BJ (cell line): ENCODE data around the gene JSRP1. TPM values are rescaled to one million over a fixed set of nuclear protein-coding genes. Genes with fewer than 3 reads are reported as not detected.

Source experiments
- CTCF ChIA-PET: fragments of 350-600 bp; formaldehyde crosslinking; extraction: SDS; loops from one replicate; lab custom pipeline; 2021; ENCODE audit warnings: antibody characterized with exemption, inconsistent platforms; lab: Yijun Ruan, JAX
- POLR2A ChIA-PET: fragments of 300-600 bp; sonication (Branson Sonifier 250); formaldehyde crosslinking; extraction: SDS; loops from one replicate; lab custom pipeline; 2021; ENCODE audit warnings: antibody characterized with exemption; lab: Charles Lee
- DNase-seq: peaks from one replicate; pipeline ENCODE4 v3.0.0-alpha.2; 2011; ENCODE audit warnings: low read depth
- H3K27me3 ChIP-seq: 2 replicates; pipeline ENCODE4 v1.6.0; 2011; ENCODE audit warnings: low read length; ENCODE audit not compliant: control insufficient read depth, insufficient read depth
- H3K36me3 ChIP-seq: 2 replicates; pipeline ENCODE4 v1.5.1; 2011; ENCODE audit warnings: low read length; ENCODE audit not compliant: control insufficient read depth, insufficient read depth
- H3K4me3 ChIP-seq: 2 replicates; pipeline ENCODE4 v1.5.1; 2011; ENCODE audit warnings: low read depth, mild to moderate bottlenecking, control low read depth, low read length
- CTCF ChIP-seq: IDR thresholded peaks from 2 replicates; pipeline ENCODE4 v1.5.1; 2011; ENCODE audit warnings: low read depth, mild to moderate bottlenecking, control low read depth, inconsistent platforms, low read length, moderate library complexity; ENCODE audit not compliant: insufficient read depth
- polyA plus RNA-seq: library from polyadenylated mRNA; depleted of rRNA; stranded (reverse); fragments of >200 nt; gene quantifications from 2 replicates; pipeline ENCODE4 v1.2.3, GENCODE V29; 2011

The JSRP1 gene
- polyA plus RNA-seq, 1 experiment, result not detected

- ChIA-PET POLR2A (no interaction called here), CTCF (interaction anchor here (0.5 to 1.5 kb wide), 5 partner anchors 40 to 82 kb away, joined by 3 to 4 read pairs (median 3); no protein-coding TSS in a partner anchor)
- DNase-seq, result no peak
- no peaks in the 10 kb centered on the region for H3K27me3 ChIP-seq
- H3K36me3 ChIP-seq, result peaks cover 24% of the 10 kb centered on the region
- no peak overlapping the region for H3K4me3 ChIP-seq
- TF ChIP-seq CTCF, result no peak
These were observed 22.5 kb downstream of the JSRP1 start for GRCh38 chr19:2233601-2234280.

GRCh38 chr19:2232286-2233151 lies 23.7 kb downstream of the JSRP1 start:
- Histone ChIP-seq H3K36me3 (peaks cover 28% of the 10 kb centered on the region), H3K4me3 (no peak overlapping the region), H3K27me3 (no peaks in the 10 kb centered on the region)
- ChIA-PET CTCF (interaction anchor here (0.7 kb wide), 1 partner anchor 76 kb away, joined by 3 read pairs; no protein-coding TSS in a partner anchor), POLR2A (no interaction called here)
- no peak for TF ChIP-seq CTCF
- no peak for DNase-seq

- H3K27me3 ChIP-seq, result no peaks in the 10 kb centered on the region
- no peak overlapping the region for H3K4me3 ChIP-seq
- H3K36me3 ChIP-seq, result peaks cover 30% of the 10 kb centered on the region
- TF ChIP-seq CTCF, result no peak
- ChIA-PET POLR2A (interaction anchor here (0.7 kb wide), 1 partner anchor 77 kb away, joined by 6 read pairs; no protein-coding TSS in a partner anchor), CTCF (no interaction called here)
- DNase-seq, result no peak
These were observed 24.5 kb downstream of the JSRP1 start for GRCh38 chr19:2231621-2232221.

- DNase-seq, result no peak
- Histone ChIP-seq H3K4me3 (no peak overlapping the region), H3K36me3 (peaks cover 35% of the 10 kb centered on the region), H3K27me3 (no peaks in the 10 kb centered on the region)
- ChIA-PET POLR2A (interaction anchor here (0.7 kb wide), 1 partner anchor 76 kb away, joined by 6 read pairs; no protein-coding TSS in a partner anchor), CTCF (interaction anchor here (1.6 kb wide), 1 partner anchor 16 kb away, joined by 5 read pairs; no protein-coding TSS in a partner anchor)
- no peak for TF ChIP-seq CTCF
These were observed 25.2 kb downstream of the JSRP1 start for GRCh38 chr19:2230807-2231533.
